HG02884 (cell line): Measurements from ENCODE around the gene CTDP1.
"Not testable (repeated sequence)": the region's sequence is repeated elsewhere in the genome, so short reads cannot be mapped to it uniquely, and the experiment has no call there.

Experiments used
- ATAC-seq: cut with Tn5 transposase; IDR thresholded peaks from one replicate; pipeline ENCODE4 v1.9.1; 2021; ENCODE audit warnings: mild to moderate bottlenecking, moderate library complexity; ENCODE audit not compliant: unreplicated experiment

Gene CTDP1

GRCh38 chr18:79720359-79720733, 40.7 kb downstream of the CTDP1 start:
- no peak for ATAC-seq

GRCh38 chr18:79723036-79723435, 43.4 kb downstream of the CTDP1 start:
- no peak for ATAC-seq

GRCh38 chr18:79723628-79724027, 44.0 kb downstream of the CTDP1 start:
- ATAC-seq: no peak

- ATAC-seq: no peak
Measured at GRCh38 chr18:79724299-79725080, 44.9 kb downstream of the CTDP1 start.

GRCh38 chr18:79725486-79725885, 45.9 kb downstream of the CTDP1 start:
- ATAC-seq: no peak

GRCh38 chr18:79726721-79727120, 47.1 kb downstream of the CTDP1 start:
- ATAC-seq: no peak

GRCh38 chr18:79727211-79727610, 47.6 kb downstream of the CTDP1 start:
- ATAC-seq: no peak

- no peak for ATAC-seq
Measured at GRCh38 chr18:79728931-79729586, 49.5 kb downstream of the CTDP1 start.

GRCh38 chr18:79729611-79730010, 50.0 kb downstream of the CTDP1 start:
- no peak for ATAC-seq

GRCh38 chr18:79730804-79731203, 51.2 kb downstream of the CTDP1 start:
- ATAC-seq: no peak

GRCh38 chr18:79731881-79732720, 52.5 kb downstream of the CTDP1 start:
- ATAC-seq: not testable (repeated sequence)

- no peak for ATAC-seq
Measured at GRCh38 chr18:79732721-79733025, 53.1 kb downstream of the CTDP1 start.

GRCh38 chr18:79733135-79733701, 53.6 kb downstream of the CTDP1 start:
- ATAC-seq: no peak

GRCh38 chr18:79733986-79734770, 54.6 kb downstream of the CTDP1 start:
- ATAC-seq: no peak

- ATAC-seq: no peak
Measured at GRCh38 chr18:79735071-79735980, 55.7 kb downstream of the CTDP1 start.

- no peak for ATAC-seq
Measured at GRCh38 chr18:79736230-79736629, 56.6 kb downstream of the CTDP1 start.

GRCh38 chr18:79736846-79737245, 57.2 kb downstream of the CTDP1 start:
- no peak for ATAC-seq

GRCh38 chr18:79737426-79737825, 57.8 kb downstream of the CTDP1 start:
- no peak for ATAC-seq

- ATAC-seq: no peak
Measured at GRCh38 chr18:79738041-79738461, 58.4 kb downstream of the CTDP1 start.
